Suppressor macrophage treated with lipopolysaccharide for 1 hour (primary cell): ENCODE results near the gene TMEM179.

Source experiments
- DNase-seq, 3 donors: peaks; one replicate each; pipeline ENCODE4 v3.0.0-alpha.2; 2020 to 2022

The TMEM179 gene

GRCh38 chr14:104541905-104542465, 62.6 kb downstream of the TMEM179 start:
- DNase-seq = no peak
